Stimulated activated CD4-positive, alpha-beta T cell treated with anti-CD3 and anti-CD28 coated beads, Interleukin-2, amount 100 ng/mL, for 4 hours (primary cell): Measurements from ENCODE around the gene FBXO8.
A peak's percentile ranks its signal among the peaks of the same experiment; 100 is the strongest.
"Not testable (repeated sequence)": the region's sequence is repeated elsewhere in the genome, so short reads cannot be mapped to it uniquely, and the experiment has no call there.

Experiments
- DNase-seq: peaks from one replicate; pipeline ENCODE4 v3.0.0-alpha.2; 2020; ENCODE audit warnings: low read depth

FBXO8 gene

DNA sequence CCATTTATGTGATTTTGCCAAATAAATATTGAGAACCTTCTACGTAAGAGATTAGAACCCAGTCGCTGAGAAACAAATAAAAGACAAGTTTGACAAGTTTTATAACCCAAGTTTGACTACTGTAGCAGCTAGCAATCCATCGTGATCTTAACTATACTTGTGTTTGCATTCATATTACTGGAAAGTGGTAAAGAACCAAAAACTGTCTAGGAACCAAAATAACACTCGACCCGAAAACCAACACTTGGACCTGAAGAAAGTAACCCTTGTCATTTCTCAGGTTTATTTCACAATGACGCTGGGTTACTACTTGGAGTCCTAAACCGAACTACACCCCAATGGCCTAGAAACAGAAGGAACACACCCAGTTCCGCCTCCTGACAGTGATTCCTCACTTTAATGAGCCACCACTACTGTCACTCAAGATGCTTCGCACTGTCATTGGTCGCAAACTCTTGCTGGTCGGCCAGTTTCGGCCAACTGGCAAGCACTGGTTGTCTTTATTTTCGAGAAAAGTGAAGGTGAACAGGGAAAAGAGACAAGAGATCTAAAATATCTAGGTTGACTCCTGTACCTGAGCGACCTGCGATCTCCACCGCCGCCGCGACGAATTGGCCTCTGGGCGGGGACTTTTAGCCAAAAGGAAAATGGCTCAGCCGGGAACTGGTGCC, 496 bp downstream of the FBXO8 start:
- peak; percentile 62 for DNase-seq

DNA sequence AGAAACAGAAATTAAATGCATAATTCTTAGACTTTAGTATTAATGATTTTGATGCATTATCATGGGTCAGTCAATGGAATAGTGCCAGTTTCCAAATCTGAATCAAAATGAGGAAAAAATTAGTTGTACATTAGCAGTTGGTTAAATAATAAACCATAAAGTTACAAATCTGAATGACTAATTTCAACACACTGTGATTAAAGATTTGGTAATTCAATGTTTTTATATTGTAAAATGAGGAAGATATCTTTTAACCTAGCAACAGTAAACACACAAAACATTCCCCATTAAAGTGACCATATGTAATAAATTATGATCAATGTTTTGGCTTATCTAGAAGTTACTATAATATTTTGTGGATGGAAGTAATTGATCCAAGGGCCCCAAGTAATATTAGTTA, 1.6 kb downstream of the FBXO8 start:
- DNase-seq: no peak

DNA sequence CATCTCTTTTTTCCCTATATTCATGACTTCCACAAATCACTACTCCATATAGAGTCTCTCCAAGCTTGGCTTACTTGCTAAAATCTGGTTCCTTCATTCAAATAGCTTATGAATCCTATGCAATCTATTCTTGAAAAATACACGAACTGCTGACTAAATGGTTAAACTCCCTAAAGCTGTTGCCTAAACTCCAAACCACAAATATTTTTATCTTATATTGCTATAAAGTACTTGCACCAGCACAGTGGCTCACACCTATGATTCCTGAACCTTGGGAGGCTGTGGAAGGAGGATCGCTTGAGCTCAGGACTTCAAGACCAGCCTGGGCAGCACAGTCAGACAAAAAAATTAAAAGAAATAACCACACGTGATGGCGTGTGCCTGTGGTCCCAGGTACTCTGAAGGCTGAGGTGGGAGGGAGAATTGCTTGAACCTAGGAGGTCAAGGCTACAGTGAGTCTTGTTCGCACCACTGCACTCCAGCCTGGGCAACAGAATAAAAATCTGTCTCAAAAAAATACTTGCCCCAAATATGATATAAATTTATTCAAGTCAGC, 2.2 kb downstream of the FBXO8 start:
- DNase-seq: no peak

DNA sequence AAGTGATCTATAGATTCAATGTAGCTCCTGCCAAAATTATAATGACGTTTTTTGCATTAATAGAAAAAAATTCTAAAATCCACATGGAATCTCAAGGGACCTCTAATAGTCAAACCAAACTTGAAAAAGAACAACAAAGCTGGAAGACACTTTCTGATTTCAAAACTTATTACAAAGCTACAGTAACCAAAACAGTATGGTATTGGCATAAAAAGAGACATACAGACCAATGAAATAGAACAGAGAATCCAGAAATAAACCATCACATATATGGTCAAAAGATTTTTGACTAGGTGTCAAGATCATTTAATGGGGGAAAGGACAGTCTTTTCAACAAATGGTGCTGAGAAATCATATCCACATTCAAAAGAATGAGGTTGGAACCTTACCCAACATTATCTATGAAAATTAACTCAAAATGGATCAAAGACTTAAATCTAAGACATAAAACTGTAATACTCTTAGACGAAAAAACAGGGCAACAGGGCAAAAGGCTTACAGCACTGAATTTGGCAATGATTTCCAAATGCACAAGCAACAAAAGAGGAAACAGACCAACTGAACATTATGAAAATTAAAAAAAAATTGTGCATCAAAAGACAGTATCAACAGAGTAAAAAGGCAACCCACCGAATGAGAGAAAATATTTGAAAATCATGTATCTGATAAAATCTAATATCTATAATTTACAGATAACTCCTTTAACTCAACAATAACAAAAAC, 3.9 kb downstream of the FBXO8 start:
- DNase-seq: no peak

DNA sequence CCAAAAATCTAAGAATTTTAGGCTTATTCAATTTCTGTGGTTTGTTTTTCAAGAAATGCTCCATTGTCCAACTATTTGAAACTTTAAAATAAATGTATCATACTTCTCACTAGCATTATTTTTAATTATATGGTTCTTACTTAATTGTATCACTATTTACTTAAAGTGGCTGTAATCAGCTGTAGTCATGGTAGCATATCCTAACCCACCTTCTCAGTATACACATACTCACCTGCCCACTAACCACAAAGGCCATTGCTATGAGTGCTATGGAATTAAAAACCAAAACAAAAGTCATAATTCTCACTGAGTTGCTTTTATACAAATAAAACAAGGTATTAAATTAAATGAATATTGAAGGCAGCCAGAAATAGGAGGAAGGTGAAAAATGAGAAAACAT, 5.0 kb downstream of the FBXO8 start:
- DNase-seq: no peak

DNA sequence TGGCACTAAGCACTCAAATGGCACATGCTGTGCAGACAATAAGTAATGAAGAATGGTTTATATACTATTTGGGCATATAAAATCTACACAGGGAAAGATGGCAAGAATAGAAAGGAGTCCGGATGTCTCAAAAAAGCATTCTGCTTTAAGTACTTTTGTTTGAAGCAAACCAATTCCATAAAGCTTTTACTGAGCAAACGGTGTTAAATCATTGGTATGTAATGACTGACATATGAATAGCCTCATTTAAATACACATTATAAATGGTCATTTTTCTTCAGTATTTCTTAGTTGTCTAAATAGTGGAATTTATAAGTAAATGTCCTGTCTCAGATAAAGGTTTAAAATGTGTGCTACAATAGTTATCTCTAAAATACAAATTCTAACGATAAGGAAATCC, 6.0 kb downstream of the FBXO8 start:
- DNase-seq: no peak

DNA sequence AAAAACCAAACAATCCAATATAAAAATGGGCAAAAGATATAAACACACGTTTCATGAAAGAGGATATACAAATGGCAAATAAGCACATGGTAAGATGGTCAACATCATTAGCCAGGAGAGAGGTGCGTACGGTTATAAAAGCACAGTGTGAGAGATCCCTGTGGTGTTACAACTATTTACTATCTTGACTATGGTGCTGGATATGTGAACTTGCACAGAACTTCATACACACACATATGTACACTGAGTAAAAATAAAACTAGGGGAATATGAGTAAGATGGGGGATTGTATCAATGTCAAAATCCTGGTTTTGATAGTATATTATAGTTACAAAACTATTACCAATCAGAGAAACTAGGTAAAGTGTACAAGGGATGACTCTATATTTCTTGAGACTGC, 8.4 kb downstream of the FBXO8 start:
- DNase-seq: no peak

DNA sequence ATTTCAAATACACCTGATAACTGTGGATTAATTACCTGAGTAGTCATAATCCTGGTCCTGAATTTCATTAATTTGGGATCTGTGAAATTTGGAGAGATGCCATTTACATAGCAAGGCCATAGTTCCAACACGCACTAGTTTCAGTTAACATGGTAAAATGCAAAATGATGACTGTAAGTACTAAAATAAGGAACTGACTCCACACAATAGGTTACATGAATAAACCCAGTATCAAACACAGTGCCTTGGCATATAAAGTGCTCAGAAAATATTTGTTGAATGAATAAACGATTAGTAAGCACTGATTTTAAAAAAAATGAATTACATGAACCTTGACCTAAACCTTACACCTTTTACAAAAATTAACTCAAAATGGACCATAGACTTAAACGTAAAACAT, 9.0 kb downstream of the FBXO8 start:
- DNase-seq: no peak

DNA sequence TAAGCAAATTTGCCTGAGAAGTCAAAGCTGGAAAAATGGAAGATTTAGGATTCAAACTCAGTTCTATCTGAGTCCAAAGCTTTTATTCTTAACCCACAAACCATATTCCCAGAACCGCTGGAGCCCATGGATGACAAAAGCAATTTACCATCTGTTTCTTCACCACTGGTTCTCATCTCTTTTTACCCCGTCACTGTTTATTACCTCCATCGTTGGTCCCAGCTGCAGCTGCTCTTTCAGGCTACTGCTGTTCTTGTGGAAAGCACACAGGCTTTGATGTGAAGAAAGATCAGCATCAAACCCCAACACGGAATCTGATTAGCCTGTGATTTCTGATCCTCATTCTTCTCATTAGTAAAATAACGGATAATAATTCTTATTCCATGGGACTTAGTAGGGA, 9.5 kb downstream of the FBXO8 start:
- no peak for DNase-seq

DNA sequence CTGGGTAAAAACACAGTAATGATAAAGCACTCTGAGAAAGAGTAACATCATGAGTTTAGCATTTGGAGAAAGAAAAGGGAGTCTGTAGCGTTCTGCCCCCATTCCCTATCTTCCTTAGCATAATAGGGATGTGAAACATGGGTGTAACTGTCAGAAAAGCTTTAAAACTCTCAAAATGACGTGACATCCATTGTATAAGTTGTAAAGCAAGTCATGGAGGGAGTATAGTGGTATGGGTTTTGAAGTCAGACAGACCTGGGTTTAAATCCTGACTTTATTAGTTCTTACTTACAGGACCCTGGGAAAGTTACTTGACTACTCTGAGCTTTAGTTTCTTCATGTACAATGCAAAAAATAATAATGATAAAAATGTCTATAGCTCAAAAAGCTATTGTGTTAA, 17.1 kb downstream of the FBXO8 start:
- DNase-seq: no peak

DNA sequence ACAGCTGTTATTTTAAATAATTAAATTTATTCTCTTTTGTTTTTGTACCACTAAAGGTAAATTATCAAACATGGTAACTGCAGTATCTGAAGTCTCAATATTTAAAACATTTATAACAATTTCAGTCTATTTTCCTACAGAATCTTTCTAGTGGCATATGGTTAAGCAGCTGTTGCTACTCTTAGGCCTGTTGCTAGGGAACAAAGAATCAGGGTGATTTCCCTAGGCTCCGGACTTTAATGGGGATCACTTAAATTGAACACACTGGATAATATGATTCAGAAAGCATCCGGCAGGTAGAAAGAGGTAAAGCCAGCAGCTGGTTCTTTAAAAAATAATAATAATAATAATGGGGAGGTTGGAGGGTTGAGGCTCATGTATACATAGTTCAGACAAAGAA, 17.6 kb downstream of the FBXO8 start:
- no peak for DNase-seq

DNA sequence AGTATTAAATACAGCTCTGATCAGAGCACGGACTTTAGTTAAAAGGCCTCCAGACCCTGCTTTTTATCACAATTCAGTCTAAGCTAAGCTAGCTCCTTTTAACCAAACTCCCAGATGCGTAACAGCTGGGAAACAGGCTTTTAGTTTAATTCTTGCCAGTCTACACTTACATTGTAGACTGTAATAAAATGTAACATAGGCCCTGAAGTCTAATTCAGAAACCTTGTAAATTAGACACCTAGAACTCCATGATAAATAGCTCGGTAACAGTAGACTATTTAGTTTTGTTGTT, 20.1 kb downstream of the FBXO8 start:
- no peak for DNase-seq

DNA sequence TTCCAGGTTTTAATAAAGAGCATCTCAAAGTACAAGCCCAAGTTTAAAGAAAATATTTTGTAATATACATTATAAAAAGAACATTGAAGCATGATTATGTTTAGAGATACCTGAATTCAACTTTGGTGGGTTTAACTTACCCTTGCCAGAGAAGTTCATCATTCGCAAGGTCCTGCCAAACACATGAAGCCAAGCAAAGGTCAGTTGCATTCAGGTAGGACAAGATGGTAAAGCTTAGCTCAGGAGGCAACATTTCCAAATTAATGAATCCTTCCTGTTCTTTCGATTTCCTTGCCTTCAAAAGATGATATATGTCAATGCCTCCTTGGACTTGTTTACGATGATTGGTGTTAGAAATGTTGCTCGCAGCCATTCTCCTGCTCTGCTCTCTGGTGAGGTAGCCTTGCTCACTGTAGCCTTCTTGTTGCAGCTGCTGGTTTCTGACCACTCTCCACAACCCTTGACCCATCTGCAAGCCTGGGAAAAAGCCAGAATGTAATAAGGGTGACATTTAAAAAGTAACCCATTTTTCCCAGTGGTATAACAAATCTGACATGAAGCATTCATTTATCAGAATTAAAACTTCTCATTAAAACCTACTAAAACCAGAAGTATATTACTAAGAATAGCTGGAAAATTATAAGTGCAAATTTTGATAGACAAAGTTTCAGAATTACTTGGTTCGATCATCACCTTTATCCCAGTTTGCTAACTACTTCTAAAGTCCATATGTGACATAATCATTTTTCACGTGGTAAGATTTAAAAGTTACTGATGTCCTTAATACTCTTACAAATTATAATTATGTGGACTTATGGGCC, 20.6 kb downstream of the FBXO8 start:
- no peak for DNase-seq

DNA sequence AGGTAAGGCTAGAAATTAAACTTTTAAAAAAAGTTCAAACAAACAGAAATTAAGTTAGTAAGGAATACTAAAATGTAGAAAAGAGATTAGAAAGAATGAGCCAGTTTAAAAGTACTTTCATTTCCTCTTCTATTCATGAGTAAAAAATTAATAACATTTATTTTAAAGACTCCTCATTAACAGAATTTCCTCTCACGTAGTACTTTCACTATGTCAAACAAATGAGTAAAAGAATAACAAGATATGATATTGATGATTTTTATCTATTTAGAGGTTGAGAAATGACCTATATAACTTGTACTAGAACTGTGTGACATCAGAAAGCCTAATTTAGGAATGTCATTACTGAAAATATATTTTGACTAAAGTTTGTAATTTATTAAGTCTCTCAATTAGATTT, 22.0 kb downstream of the FBXO8 start:
- not testable (repeated sequence) for DNase-seq

DNA sequence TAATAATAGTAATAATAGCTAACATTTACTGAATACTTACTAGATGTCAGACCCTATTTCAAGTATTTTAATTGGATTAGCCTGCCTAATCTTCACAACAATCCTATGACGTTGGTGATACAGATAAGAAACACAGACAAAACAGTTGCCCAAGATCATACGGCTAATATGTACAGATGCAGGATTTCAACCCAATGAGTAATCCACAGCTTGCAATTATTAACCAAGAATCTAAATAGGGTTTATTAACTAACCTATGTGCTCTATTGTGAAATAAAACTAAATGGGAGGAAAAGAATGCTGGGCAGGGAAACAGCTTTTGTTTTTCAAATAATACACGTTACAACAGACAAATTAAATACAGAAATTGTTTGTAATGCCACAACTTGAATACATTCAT, 23.4 kb downstream of the FBXO8 start:
- no peak for DNase-seq

DNA sequence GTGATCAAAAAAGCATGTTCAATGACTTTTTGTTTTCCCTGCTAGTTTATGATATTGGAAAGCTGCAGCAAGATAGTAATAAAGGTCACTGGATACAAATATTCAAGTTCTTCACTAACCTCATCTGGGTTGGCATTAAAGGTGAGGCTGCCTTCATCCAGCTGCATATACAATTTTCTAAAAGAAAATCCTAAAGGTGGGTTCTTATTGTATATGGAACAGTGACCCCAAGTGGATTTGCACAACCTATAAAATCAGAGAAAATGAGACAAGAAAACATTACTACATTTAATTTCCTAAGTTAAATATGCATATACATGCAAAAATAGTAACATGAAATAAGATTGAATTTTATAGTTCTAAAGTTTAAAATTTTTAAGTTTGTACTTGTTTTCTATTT, 23.9 kb downstream of the FBXO8 start:
- no peak for DNase-seq

DNA sequence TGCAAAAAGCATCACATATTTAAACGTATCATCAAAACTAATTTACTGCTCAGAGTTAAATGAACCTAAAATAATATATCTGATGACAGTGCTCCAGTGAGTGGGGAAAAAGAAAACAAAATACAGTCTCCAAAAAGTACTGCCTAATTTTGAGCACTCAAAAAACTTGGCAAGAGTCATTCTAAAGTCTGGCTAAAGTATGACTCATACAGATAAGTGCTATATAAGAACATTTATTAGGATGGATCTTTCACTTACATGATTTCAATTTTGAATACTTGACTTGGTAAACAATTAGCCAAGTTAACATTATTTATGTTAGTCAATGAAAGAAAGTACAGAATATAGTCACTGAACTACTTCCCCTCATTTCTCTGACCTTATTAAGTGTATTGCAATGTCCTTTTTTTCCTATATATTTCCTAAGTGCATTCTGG, 27.2 kb downstream of the FBXO8 start:
- DNase-seq: no peak

DNA sequence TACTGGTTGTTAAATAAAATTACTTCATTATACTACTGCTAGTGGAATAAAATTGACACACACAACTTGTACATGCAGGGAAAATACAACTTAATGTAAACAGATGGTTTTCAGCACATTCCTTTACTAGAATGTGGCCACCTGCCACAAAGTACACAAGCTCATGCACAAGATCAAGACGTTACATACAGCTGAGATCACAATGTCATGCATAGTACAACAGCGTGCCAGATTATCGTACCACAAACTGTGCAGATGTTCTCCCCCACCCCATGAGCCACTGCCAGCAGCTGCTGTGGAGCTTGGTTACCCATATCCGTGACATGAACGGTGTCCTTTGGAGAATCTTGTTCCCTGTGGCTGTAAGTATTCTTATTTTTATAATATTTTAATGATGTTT, 27.7 kb downstream of the FBXO8 start:
- no peak for DNase-seq

DNA sequence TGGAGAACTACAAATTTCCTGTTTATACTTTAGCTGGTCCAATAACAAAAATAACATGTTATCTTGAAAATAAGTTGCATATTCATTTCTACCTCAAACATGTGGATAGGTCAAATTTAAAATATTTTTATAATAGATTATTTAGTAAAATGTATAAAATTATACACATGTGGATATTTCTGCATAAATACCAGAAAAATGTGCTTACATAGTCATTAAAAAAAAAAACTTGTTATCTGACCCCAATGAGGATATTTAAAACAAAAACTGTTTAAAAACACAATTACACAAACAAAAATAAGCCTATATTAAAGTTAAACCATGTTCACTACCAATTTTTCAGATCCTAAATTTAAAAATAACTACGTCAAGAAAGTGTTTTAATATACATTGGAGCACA, 28.1 kb downstream of the FBXO8 start:
- no peak for DNase-seq

DNA sequence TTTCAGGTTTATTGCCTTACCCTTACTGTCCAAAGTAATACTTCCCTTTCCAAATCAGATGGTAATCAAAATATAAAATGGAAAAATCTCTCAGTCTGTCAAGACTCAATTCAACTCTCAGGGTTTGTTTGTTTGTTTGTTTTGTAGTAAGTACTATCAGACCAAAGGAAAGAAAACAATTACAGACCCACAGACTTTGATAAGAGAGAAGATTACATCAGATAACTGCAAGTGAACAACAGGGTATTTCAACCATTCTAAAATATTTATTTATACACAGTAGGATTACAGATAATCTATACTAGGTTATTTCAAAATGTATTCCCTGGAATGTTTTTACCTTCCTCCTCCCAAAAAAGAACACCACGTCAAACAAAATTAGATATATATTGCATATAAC, 28.9 kb downstream of the FBXO8 start:
- no peak for DNase-seq

DNA sequence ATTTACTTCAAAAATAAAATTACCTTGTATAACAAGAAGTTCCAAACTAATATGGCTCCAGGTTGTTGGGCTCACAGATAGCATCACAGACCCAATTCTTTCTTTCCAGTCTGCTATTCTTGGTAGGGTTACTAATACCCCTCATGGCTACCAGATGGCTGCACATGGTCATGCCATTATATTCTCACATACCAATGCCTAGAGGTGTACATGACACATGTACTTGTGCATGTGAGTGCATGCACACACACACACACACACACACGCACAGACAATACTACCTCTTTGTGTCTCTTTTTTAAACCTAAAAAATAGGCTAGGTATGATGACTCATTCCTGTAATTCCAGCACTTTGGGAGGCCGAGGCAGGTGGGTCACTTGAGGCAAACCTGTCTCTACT, 31.1 kb downstream of the FBXO8 start:
- DNase-seq: no peak

DNA sequence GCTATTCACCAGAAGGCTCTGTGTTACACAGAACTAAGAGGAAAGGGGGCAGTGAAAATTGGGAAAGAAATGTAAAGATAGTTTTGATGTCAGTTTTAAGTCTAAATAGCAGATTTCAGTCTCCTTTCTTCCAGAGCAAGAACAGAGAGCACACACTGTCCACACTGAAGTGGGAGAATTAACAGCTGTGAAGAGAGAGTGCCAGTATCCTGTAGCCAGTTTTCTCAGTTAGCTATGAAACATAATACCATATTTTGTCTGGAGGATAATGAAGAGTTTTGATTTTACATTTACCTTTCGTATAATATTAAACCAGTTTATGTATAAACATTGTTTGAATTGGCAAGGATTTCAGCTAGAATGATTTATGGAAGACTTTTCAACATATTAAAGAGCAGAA, 35.1 kb downstream of the FBXO8 start:
- DNase-seq: no peak

DNA sequence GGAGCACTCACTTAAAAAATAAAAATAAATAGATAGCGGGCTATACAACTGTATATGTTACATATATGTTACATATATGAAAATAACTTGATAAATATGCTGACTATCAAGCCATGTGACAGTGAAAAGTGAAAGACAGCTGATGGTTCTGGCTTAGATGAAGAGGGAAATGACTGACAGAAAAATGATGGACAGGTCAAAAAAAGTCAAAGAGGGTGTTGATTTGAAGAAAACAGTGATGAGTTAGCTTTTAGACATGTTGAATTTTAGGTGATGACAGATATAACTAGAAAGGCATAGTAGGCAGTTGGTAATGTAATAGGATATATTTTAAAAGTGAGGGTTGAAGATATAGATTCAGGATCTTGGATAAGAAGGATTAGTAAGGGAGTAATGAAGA, 37.8 kb downstream of the FBXO8 start:
- DNase-seq: no peak
